ENCODE measurements around the gene NFE2. TPM values are rescaled to one million over a fixed set of nuclear protein-coding genes. Genes with fewer than 3 reads are reported as not detected.
"Not testable (repeated sequence)": the region's sequence is repeated elsewhere in the genome, so short reads cannot be mapped to it uniquely, and the experiment has no call there.

Gene NFE2
- total RNA-seq, 3 donors from 2014 or later, result 0.15 to 0.48 (median 0.33) TPM

DNA sequence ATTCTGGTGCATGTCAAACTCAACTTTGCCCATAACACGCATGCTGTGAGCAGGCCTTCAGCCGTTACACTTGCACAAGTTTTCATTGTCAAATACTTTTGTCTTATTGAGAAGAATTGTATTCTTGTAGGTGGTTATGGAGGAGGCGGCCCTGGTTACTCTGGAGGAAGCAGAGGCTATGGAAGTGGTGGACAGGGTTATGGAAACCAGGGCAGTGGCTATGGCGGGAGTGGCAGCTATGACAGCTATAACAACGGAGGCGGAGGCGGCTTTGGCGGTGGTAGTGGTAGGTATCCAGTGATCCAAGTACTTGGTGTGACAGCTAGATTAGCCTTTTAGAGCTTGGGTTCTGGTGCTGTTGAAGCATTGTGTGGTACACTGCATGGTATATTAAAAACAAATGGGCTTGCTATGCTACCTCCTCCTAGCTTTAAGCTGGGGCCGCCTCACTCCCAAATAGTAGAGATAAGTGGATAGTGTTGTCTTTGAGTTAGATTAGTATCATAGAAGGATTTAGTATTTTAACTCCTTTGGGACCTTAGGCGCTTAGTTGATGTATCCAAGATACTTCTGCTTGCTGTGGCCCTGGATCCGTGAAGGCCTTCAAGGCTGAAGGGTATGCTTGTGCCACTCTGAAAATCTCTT lies 17.7 kb downstream of the NFE2 start:
- Histone ChIP-seq H3K36me3 (no peaks in the 10 kb centered on the region), H3K4me1 (peaks cover 3 to 31% of the 10 kb centered on the region in 2 donors), H3K27ac (peak overlapping the region; percentile 44 to 93), H3K9me3 (no peaks in the 10 kb centered on the region), H3K4me3 (peak overlapping the region; percentile 76 to 79 (median 76)), H3K27me3 (no peaks in the 10 kb centered on the region)
- intact Hi-C loops (cut with DNase I; ENCODE audit: low total_unique reads), result loop anchor here (10.0 kb wide), 1 partner anchor 82 kb away; the partner anchor contains the start of gene GPR84
- no peak for TF ChIP-seq POLR2A (IDR thresholded peaks at IDR 0.05)
- TF ChIP-seq, protein P1, sequence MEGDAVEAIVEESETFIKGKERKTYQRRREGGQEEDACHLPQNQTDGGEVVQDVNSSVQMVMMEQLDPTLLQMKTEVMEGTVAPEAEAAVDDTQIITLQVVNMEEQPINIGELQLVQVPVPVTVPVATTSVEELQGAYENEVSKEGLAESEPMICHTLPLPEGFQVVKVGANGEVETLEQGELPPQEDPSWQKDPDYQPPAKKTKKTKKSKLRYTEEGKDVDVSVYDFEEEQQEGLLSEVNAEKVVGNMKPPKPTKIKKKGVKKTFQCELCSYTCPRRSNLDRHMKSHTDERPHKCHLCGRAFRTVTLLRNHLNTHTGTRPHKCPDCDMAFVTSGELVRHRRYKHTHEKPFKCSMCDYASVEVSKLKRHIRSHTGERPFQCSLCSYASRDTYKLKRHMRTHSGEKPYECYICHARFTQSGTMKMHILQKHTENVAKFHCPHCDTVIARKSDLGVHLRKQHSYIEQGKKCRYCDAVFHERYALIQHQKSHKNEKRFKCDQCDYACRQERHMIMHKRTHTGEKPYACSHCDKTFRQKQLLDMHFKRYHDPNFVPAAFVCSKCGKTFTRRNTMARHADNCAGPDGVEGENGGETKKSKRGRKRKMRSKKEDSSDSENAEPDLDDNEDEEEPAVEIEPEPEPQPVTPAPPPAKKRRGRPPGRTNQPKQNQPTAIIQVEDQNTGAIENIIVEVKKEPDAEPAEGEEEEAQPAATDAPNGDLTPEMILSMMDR (IDR thresholded peaks at IDR 0.05), result no peak
- DNase-seq (ENCODE audit: low spot score in 2 of 2), result no peak

DNA sequence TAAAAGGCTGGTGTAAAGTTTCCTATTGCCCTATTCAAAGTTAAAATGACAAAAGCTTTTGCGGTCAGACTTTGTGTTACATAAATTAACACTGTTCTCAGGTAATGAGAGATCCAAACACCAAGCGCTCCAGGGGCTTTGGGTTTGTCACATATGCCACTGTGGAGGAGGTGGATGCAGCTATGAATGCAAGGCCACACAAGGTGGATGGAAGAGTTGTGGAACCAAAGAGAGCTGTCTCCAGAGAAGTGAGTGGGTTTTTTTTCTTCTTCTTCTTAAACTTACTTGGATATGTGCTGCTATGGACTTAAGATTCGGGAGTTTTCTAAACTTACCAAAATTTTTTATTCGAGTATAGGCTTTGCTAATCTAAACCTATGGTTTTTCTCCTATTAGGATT lies 19.1 kb downstream of the NFE2 start:
- H3K9me3 ChIP-seq; H3K36me3 ChIP-seq; H3K27me3 ChIP-seq; DNase-seq (ENCODE audit: low spot score in 2 of 2): not testable (repeated sequence)
- Histone ChIP-seq H3K4me3 (peak overlapping the region; percentile 76 to 79 (median 76)), H3K27ac (peak overlapping the region; percentile 93 to 96), H3K4me1 (peaks cover 3 to 36% of the 10 kb centered on the region in 2 donors)
- intact Hi-C loops (cut with DNase I; ENCODE audit: low total_unique reads), result loop anchor here (10.0 kb wide), 1 partner anchor 83 kb away; the partner anchor contains the start of gene GPR84

DNA sequence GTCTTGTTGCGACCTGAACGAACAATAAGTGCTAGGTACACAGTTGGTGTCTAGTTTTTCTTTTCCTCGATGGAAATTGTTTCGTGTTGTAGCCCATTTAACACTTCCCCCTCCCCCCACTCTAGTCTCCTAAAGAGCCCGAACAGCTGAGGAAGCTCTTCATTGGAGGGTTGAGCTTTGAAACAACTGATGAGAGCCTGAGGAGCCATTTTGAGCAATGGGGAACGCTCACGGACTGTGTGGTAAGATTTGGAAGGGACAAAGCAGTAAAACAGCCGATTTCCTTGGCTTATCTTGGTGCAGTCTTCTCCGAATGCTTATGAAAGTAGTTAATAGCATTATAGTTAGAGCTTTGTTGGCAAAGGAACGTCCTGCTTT lies 19.6 kb downstream of the NFE2 start:
- H3K27me3 ChIP-seq; H3K9me3 ChIP-seq; H3K36me3 ChIP-seq; DNase-seq (ENCODE audit: low spot score in 2 of 2): not testable (repeated sequence)
- peak overlapping the region; percentile 93 to 96 for H3K27ac ChIP-seq
- intact Hi-C loops (cut with DNase I; ENCODE audit: low total_unique reads), result loop anchor here (10.0 kb wide), 1 partner anchor 84 kb away; the partner anchor contains the start of gene GPR84
- peak overlapping the region; percentile 76 to 79 (median 76) for H3K4me3 ChIP-seq
- H3K4me1 ChIP-seq, result peaks cover 3 to 36% of the 10 kb centered on the region in 2 donors

DNA sequence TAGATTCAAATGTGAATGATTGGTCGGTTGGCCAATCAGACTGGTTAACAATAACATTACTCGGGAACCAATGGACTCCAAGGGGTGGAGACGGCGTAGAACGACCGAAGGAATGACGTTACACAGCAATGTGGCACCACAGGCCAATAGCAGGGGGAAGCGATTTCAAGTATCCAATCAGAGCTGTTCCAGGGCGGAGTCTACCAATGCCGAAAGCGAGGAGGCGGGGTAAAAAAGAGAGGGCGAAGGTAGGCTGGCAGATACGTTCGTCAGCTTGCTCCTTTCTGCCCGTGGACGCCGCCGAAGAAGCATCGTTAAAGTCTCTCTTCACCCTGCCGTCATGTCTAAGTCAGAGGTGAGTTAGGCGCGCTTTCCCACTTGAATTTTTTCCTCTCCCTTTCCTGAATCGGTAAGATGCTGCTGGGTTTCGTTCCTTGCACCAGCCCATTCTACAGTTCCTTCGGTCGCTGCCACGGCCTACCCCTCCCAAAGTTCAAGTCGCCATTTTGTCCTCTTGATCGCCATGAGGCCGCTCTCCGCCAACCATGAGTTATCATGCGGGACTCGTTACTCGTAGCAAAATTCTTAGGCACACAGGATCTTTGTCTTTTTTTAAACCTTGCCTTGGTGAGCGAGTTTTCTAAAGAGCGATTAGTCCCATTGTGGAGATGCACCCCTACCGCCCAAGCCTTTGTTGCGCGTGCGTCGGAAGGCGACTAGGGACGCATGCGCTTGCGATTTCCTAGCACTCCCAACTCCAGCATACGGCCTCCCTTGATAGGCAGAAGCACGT lies 20.2 kb downstream of the NFE2 start, which contains the start of gene HNRNPA1:
TSS of gene HNRNPA1 (plus strand) at position 259 of the 793 bp plus-strand sequence. CDS start at position 341, 82 bp downstream.
- intact Hi-C loops (cut with DNase I; ENCODE audit: low total_unique reads), result loop anchor here (10.0 kb wide), 1 partner anchor 84 kb away; the partner anchor contains the start of gene GPR84
- Histone ChIP-seq H3K4me1 (peaks cover 3 to 36% of the 10 kb centered on the region in 2 donors), H3K27ac (peak within 1 kb of the TSS; percentile 93 to 96), H3K4me3 (peak within 1 kb of the TSS; percentile 76 to 79 (median 76)), H3K36me3 (no peaks in the 10 kb centered on the region), H3K27me3 (no peaks in the 10 kb centered on the region), H3K9me3 (no peaks in the 10 kb centered on the region)
- peak; percentile 92 to 99 (median 99) for TF ChIP-seq POLR2AphosphoS5 (IDR thresholded peaks at IDR 0.05)
- peak; percentile 97 for TF ChIP-seq POLR2A (IDR thresholded peaks at IDR 0.05)
- TF ChIP-seq, protein P1 (IDR thresholded peaks at IDR 0.05), result peak in 1 of 3 donors; percentile 20
- peak; percentile 96 to 100 for DNase-seq (ENCODE audit: low spot score in 2 of 2)

DNA sequence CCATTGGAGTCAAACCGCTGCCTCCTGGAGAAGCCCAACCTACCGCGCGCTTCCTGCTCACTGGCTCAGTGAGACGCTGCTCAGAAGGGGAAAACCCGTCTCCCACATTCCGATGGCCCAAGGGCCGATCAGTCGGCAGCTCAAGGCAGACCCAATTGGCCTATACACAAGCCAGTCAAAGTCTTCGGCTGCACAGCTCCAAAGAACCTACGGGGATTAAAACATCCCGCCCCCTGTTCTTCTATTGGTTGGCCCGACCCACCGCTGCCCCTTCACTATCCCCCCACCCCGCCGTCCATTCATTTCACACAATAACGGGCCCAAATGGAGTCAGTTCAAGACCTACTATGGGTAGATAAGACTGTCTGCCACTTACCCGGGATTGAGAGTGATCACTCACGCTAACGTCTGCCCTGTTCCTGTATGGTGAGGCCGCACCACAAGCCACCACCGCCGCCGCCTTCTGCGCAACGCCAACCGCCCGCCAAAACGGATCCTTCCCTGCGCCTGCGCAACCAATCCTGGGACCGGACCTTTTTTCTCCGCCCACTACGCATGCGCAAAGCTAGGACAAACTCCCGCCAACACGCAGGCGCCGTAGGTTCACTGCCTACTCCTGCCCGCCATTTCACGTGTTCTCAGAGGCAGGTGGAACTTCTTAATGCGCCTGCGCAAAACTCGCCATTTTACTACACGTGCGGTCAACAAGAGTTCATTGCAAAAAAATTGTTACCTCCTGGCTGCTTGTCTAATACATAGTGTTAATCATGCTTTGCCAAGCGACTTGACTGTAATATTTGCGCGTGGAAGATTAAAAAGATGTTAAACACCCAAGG lies 21.0 kb downstream of the NFE2 start, which contains the start of gene CBX5:
TSS of gene CBX5 (minus strand) at position 491 of the 836 bp plus-strand sequence. CDS start 22,472 bp downstream, outside the sequence.
- peak within 1 kb of the TSS; percentile 93 to 96 for H3K27ac ChIP-seq
- H3K36me3 ChIP-seq, result no peaks in the 10 kb centered on the region
- H3K4me3 ChIP-seq, result peak within 1 kb of the TSS; percentile 76 to 79 (median 76)
- intact Hi-C loops (cut with DNase I; ENCODE audit: low total_unique reads), result loop anchor here (10.0 kb wide), 1 partner anchor 85 kb away; the partner anchor contains the start of gene GPR84
- peaks cover 3 to 36% of the 10 kb centered on the region in 2 donors for H3K4me1 ChIP-seq
- no peaks in the 10 kb centered on the region for H3K9me3 ChIP-seq
- H3K27me3 ChIP-seq, result no peaks in the 10 kb centered on the region
- TF ChIP-seq, protein P1 (IDR thresholded peaks at IDR 0.05), result no peak
- TF ChIP-seq POLR2A (IDR thresholded peaks at IDR 0.05), result peak; percentile 62
- TF ChIP-seq POLR2AphosphoS5 (IDR thresholded peaks at IDR 0.05), result peak; percentile 62 to 93 (median 84)
- peak; percentile 99 to 100 for DNase-seq (ENCODE audit: low spot score in 2 of 2)
